ENCODE measurements around the gene OTX2.

OTX2 gene

GRCh38 chr14:56811593-56812363 is 1.5 kb upstream of the OTX2 start:
- DNase-seq: no peak

- no peak for DNase-seq
These were observed 735 bp upstream of the OTX2 start for GRCh38 chr14:56810836-56811592.

- DNase-seq: no peak
These were observed 771 bp downstream of the OTX2 start for GRCh38 chr14:56809270-56810146.

GRCh38 chr14:56808383-56809269 is 1.7 kb downstream of the OTX2 start:
- no peak for DNase-seq

GRCh38 chr14:56808110-56808382 is 2.2 kb downstream of the OTX2 start:
- DNase-seq: no peak

GRCh38 chr14:56807386-56808109 is 2.7 kb downstream of the OTX2 start:
- no peak for DNase-seq

GRCh38 chr14:56806760-56807159 is 3.5 kb downstream of the OTX2 start:
- no peak for DNase-seq

- no peak for DNase-seq
These were observed 4.1 kb downstream of the OTX2 start for GRCh38 chr14:56805992-56806727.

- no peak for DNase-seq
These were observed 4.9 kb downstream of the OTX2 start for GRCh38 chr14:56805201-56805991.

- no peak for DNase-seq
These were observed 6.3 kb downstream of the OTX2 start for GRCh38 chr14:56803816-56804535.

GRCh38 chr14:56801920-56802319 is 8.4 kb downstream of the OTX2 start:
- no peak for DNase-seq

- no peak for DNase-seq
These were observed 11.0 kb downstream of the OTX2 start for GRCh38 chr14:56799343-56799645.

- DNase-seq: no peak
These were observed 11.6 kb downstream of the OTX2 start for GRCh38 chr14:56798447-56799342.

- DNase-seq: no peak
These were observed 12.5 kb downstream of the OTX2 start for GRCh38 chr14:56797569-56798446.

GRCh38 chr14:56797003-56797568 is 13.2 kb downstream of the OTX2 start:
- DNase-seq: no peak

- no peak for DNase-seq
These were observed 14.0 kb downstream of the OTX2 start for GRCh38 chr14:56796259-56796658.

- no peak for DNase-seq
These were observed 15.0 kb downstream of the OTX2 start for GRCh38 chr14:56795284-56795622.
